GM12878 (cell line): ENCODE measurements around the gene DESI1. TPM values are rescaled to one million over a fixed set of nuclear protein-coding genes. Genes with fewer than 3 reads are reported as not detected.

ENCODE experiments used
- ATAC-seq: fragments of 200-7000 bp; cut with Tn5 transposase; 3 replicates; pipeline ENCODE4 v1.9.1; 2020; ENCODE audit warnings: mild to moderate bottlenecking, moderate library complexity
- BruUV-seq: library from RNA; stranded (reverse); fragments of 400-500 nt; replicated peaks from 2 replicates; lab custom pipeline; 2021; lab: Mats Ljungman, UMichigan
- CTCF ChIA-PET: fragments of 300-600 bp; sonication (Branson Sonifier 250); formaldehyde crosslinking; extraction: SDS; loops from one replicate; lab custom pipeline; 2021; ENCODE audit warnings: inconsistent platforms; lab: Yijun Ruan, JAX
- POLR2A ChIA-PET: fragments of 350-600 bp; formaldehyde crosslinking; extraction: SDS; loops from one replicate; lab custom pipeline; 2021; ENCODE audit warnings: inconsistent platforms; lab: Charles Lee
- RAD21 ChIA-PET: fragments of 300-600 bp; sonication (Branson Sonifier 250); formaldehyde crosslinking; loops from one replicate; lab custom pipeline; 2023; ENCODE audit warnings: antibody characterized with exemption; ENCODE audit not compliant: unreplicated experiment; lab: Charles Lee
- SMC1A ChIA-PET: fragments of 300-600 bp; sonication (Branson Sonifier 250); formaldehyde crosslinking; loops from one replicate; lab custom pipeline; 2023; ENCODE audit not compliant: unreplicated experiment, uncharacterized antibody; lab: Charles Lee
- DNase-seq: peaks from one replicate; pipeline ENCODE4 v3.0.0-alpha.2; 2011; ENCODE audit warnings: low read depth, low spot score
- FAIRE-seq: peaks from 3 replicates; lab custom pipeline; 2011; peaks lifted over from hg19 to GRCh38; lab: Jason Lieb, UNC
- H2AFZ ChIP-seq: 2 replicates; pipeline ENCODE4 v1.6.0; 2011; ENCODE audit warnings: low read depth, low read length, control low read depth; ENCODE audit not compliant: control insufficient read depth
- H3K27ac ChIP-seq: 2 replicates; pipeline ENCODE4 v1.5.1; 2011; ENCODE audit warnings: control low read depth; ENCODE audit not compliant: control insufficient read depth, insufficient read depth
- H3K27me3 ChIP-seq, 2 experiments: replicated peaks in 1 of 2; 2 replicates each; pipeline versions ENCODE4 v1.6.0 to v1.6.1; 2011; ENCODE audit warnings: low read length in 1 of 2; ENCODE audit not compliant: control insufficient read depth in 2 of 2, insufficient read depth in 2 of 2
- H3K36me3 ChIP-seq, 2 experiments: 2 replicates each; pipeline ENCODE4 v1.5.1; 2011; ENCODE audit warnings: low read length in 1 of 2; ENCODE audit not compliant: control insufficient read depth in 2 of 2, insufficient read depth in 2 of 2
- H3K4me1 ChIP-seq: 2 replicates; pipeline ENCODE4 v1.6.1; 2011; ENCODE audit warnings: mild to moderate bottlenecking, low read length, moderate library complexity, mixed read lengths; ENCODE audit not compliant: control insufficient read depth, insufficient read depth
- H3K4me2 ChIP-seq: 2 replicates; pipeline ENCODE4 v1.6.0; 2011; ENCODE audit warnings: control low read depth; ENCODE audit not compliant: control insufficient read depth, insufficient read depth
- H3K4me3 ChIP-seq: fragments of 200-600 bp; sonication (generic); 2 replicates; pipeline ENCODE4 v1.5.1; 2016
- H3K79me2 ChIP-seq: 2 replicates; pipeline ENCODE4 v1.6.0; 2011; ENCODE audit warnings: low read length; ENCODE audit not compliant: control insufficient read depth, insufficient read depth
- H3K9ac ChIP-seq: 2 replicates; pipeline ENCODE4 v1.8.0; 2011; ENCODE audit warnings: low read length, control low read depth, mixed read lengths; ENCODE audit not compliant: control insufficient read depth, insufficient read depth
- H3K9me3 ChIP-seq: replicated peaks from 3 replicates; pipeline ENCODE4 v1.5.1; 2011; ENCODE audit warnings: mild to moderate bottlenecking, low read length; ENCODE audit not compliant: control insufficient read depth, insufficient read depth
- H4K20me1 ChIP-seq: 2 replicates; pipeline ENCODE4 v1.6.0; 2011; ENCODE audit not compliant: control insufficient read depth, insufficient read depth
- BCL11A ChIP-seq: IDR thresholded peaks from 2 replicates; pipeline ENCODE4 v1.6.1; 2011; ENCODE audit warnings: low read depth, low read length
- CEBPB ChIP-seq, 2 experiments: fragments of 150-350 bp in 1 of 2; IDR thresholded peaks; 2 replicates each; pipeline ENCODE4 v1.6.1; 2012 to 2014; ENCODE audit warnings: low read depth in 2 of 2, low read length in 2 of 2, borderline replicate concordance in 1 of 2, inconsistent platforms in 1 of 2
- CHD1 ChIP-seq: IDR thresholded peaks from 2 replicates; pipeline ENCODE4 v1.6.1; 2012; ENCODE audit warnings: low read depth, low read length, improper control_type of control experiment
- DPF2 ChIP-seq: fragments of 450-650 bp; IDR thresholded peaks from 2 replicates; pipeline ENCODE4 v1.6.1; 2017; ENCODE audit warnings: mild to moderate bottlenecking
- EED ChIP-seq: sonication (generic); IDR thresholded peaks from 2 replicates; pipeline ENCODE4 v1.6.1; 2016; ENCODE audit warnings: antibody characterized with exemption, low read depth
- ETV6 ChIP-seq, 2 experiments: fragments of 450-650 bp in 1 of 2; IDR thresholded peaks in 1 of 2; conservative IDR thresholded peaks in 1 of 2; 2 replicates each; pipeline ENCODE4 v1.6.1; 2014; ENCODE audit warnings: antibody characterized with exemption in 1 of 2, borderline replicate concordance in 1 of 2, low read depth in 1 of 2, mild to moderate bottlenecking in 1 of 2, moderate library complexity in 1 of 2
- HDAC6 ChIP-seq: fragments of 200-600 bp; sonication (generic); IDR thresholded peaks from one replicate; pipeline ENCODE4 v1.8.0; 2017; ENCODE audit warnings: antibody characterized with exemption; ENCODE audit not compliant: unreplicated experiment
- IKZF1 ChIP-seq: fragments of 450-650 bp; conservative IDR thresholded peaks from 2 replicates; pipeline ENCODE4 v1.6.1; 2017; ENCODE audit warnings: antibody characterized with exemption, mild to moderate bottlenecking
- IKZF2 ChIP-seq, 2 experiments: fragments of 450-650 bp; IDR thresholded peaks; 2 replicates each; pipeline ENCODE4 v1.6.1; 2017; ENCODE audit warnings: mild to moderate bottlenecking in 2 of 2, moderate library complexity in 2 of 2
- MXI1 ChIP-seq: fragments of 150-350 bp; IDR thresholded peaks from 2 replicates; pipeline ENCODE4 v1.6.1; 2011; ENCODE audit warnings: low read depth, mild to moderate bottlenecking, inconsistent platforms, low read length, improper control_type of control experiment
- MYB ChIP-seq: fragments of 150-350 bp; IDR thresholded peaks from 2 replicates; pipeline ENCODE4 v1.6.1; 2014; ENCODE audit warnings: mild to moderate bottlenecking, low read depth, low read length, borderline replicate concordance
- SMAD1 ChIP-seq: fragments of 450-650 bp; IDR thresholded peaks from 2 replicates; pipeline ENCODE4 v1.6.1; 2018; ENCODE audit warnings: mild to moderate bottlenecking, low read depth; ENCODE audit not compliant: partially characterized antibody
- SP1 ChIP-seq: IDR thresholded peaks from one replicate; pipeline ENCODE4 v1.6.1; 2011; ENCODE audit warnings: low read depth, low read length
- STAT3 ChIP-seq: IDR thresholded peaks from 2 replicates; pipeline ENCODE4 v1.6.1; 2011; ENCODE audit warnings: low read depth, low read length, improper control_type of control experiment
- YY1 ChIP-seq: IDR thresholded peaks from 2 replicates; pipeline ENCODE4 v1.6.1; 2011; ENCODE audit warnings: low read depth, mild to moderate bottlenecking, low read length
- WGBS: methylation state at CpG from one replicate; pipeline ENCODE4 v1.1.6; 2016; ENCODE audit warnings: low lambda C conversion rate; ENCODE audit not compliant: insufficient replicate concordance, insufficient coverage; ENCODE audit errors: missing lambda C conversion rate; 5-methylcytosine and 5-hydroxymethylcytosine counted together
- in situ Hi-C: fragments of 300-500 bp; cut with MboI; formaldehyde crosslinking; loops from 9 replicates; pipeline ENCODE4 v1.14.3; 2018; ENCODE audit warnings: mixed read lengths
- intact Hi-C: fragments of 100-400 bp; cut with micrococcal nuclease; formaldehyde crosslinking; loops from one replicate; pipeline ENCODE4 v1.14.2; 2022; ENCODE audit not compliant: unreplicated experiment
- polyA plus RNA-seq, 11 experiments: library from polyadenylated mRNA; depleted of rRNA in 4 of 11; unstranded in 6 of 11; stranded (reverse) in 5 of 11; fragments of >200 nt; fragmentation: Nextera tagmentation in 4 of 11; fragmentation: Illumina TruSeq in 1 of 11; extraction: Ambion mirVana in 4 of 11; extraction: Trizol in 1 of 11; gene quantifications; 1 replicate in 1 of 11; 2 replicates in 10 of 11; pipeline versions ENCODE4 v1.2.1 to v1.2.3, GENCODE V29; 2011 to 2016; ENCODE audit warnings: inconsistent platforms in 2 of 11, missing spikeins in 2 of 11, low read depth in 1 of 11
- total RNA-seq, 4 experiments: library from RNA; depleted of rRNA in 3 of 4; stranded (reverse); fragments of >200 nt in 3 of 4; fragmentation: Illumina TruSeq in 1 of 4; extraction: Trizol in 1 of 4; gene quantifications; 2 replicates each; pipeline versions ENCODE4 v1.2.1 to v1.2.3, GENCODE V29; 2013 to 2021
- TF ChIP-seq, protein P1 (sequence below): IDR thresholded peaks from 2 replicates; pipeline ENCODE4 v1.6.1; 2012; ENCODE audit warnings: low read depth, low read length, improper control_type of control experiment
- TF ChIP-seq, protein P2 (sequence below), 3 experiments: IDR thresholded peaks in 2 of 3; conservative IDR thresholded peaks in 1 of 3; 2 replicates each; pipeline ENCODE4 v1.5.1; 2011; ENCODE audit warnings: low read depth in 3 of 3, low read length in 3 of 3, mild to moderate bottlenecking in 3 of 3, control low read depth in 2 of 3, moderate library complexity in 2 of 3, inconsistent platforms in 1 of 3, mixed read lengths in 1 of 3; ENCODE audit not compliant: control insufficient read depth in 2 of 3, insufficient read depth in 1 of 3; ENCODE audit errors: extremely low read depth in 1 of 3
- TF ChIP-seq, protein P3 (sequence below): IDR thresholded peaks from 2 replicates; pipeline ENCODE4 v1.6.1; 2011; ENCODE audit warnings: borderline replicate concordance, low read depth, mild to moderate bottlenecking, moderate library complexity, low read length; ENCODE audit not compliant: insufficient read depth, poor library complexity, severe bottlenecking

The DESI1 gene
- total and polyA plus RNA-seq, 10 of the 15 experiments (the other 5 are each of a cell fraction or from before 2014, with no cell fraction given): 8.0 to 76.8 (median 40.6) TPM

DNA sequence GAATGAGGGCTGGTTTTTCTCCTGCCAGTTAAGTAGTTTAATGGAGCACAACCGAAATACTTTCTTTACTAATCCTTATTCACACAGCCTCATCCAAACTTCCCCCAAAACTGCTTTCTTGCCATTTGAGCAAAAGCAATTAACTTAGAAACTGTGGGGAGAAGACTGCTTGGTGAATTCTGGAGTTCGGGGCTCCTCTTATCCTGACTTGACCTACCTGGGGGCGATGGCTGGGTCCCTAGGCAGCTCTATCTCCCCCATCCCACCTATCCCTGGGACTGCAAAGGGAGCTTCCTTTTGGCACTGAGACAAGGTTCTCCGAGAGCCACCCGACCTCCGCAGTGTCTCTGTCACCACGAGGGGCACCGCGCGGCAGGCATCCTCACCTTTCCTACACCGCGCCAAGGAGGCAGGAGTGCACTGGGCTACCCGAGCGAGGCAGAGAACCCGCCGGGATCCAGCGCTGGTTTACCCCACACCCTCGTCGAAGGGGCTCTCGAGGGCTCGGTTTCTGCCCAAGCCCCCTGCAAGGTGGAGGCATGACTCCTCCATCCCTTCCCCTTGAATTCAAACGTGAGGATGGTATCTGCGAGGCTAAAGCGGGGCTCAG lies 759 bp downstream of the DESI1 start:
- no peak for DNase-seq
- peak; percentile 54 for ATAC-seq
- POLR2A ChIA-PET: interaction anchor here (0.6 to 4.7 kb wide), 12 partner anchors 16 to 995 kb away, joined by 3 to 74 read pairs (median 5); partner anchors contain the start of genes PMM1, POLR3H, TEF and TOB2
- BruUV-seq: no TSS peak
- peak overlapping the region; percentile 88 for H3K27ac ChIP-seq
- H4K20me1 ChIP-seq: peaks cover 4% of the 10 kb centered on the region; the same call in 1 of the 2 replicates
- intact Hi-C loops (loop anchor here (1.0 to 2.0 kb wide), 2 partner anchors 30 to 43 kb away; no protein-coding TSS in a partner anchor), in situ Hi-C loops (no loop called here)
- H3K4me1 ChIP-seq: peaks cover 5% of the 10 kb centered on the region
- H3K9me3 ChIP-seq: no peaks in the 10 kb centered on the region
- H3K36me3 ChIP-seq: peaks cover under 1 to 2% of the 10 kb centered on the region in 2 experiments; a peak in 3 of 4 replicates
- H3K27me3 ChIP-seq: no peaks in the 10 kb centered on the region
- WGBS: 1% methylated on average over 24 of the region's 24 CpGs
- H3K4me3 ChIP-seq: peak overlapping the region; percentile 95
- FAIRE-seq: no peak
- SMC1A ChIA-PET: interaction anchor here (0.5 to 2.1 kb wide), 8 partner anchors 16 to 183 kb away, joined by 3 to 8 read pairs (median 3); partner anchors contain the start of gene POLR3H
- no peak overlapping the region; the same call in 1 of the 2 replicates for H2AFZ ChIP-seq
- peak overlapping the region; percentile 89 for H3K4me2 ChIP-seq
- H3K9ac ChIP-seq: peak overlapping the region; percentile 90
- RAD21 ChIA-PET: interaction anchor here (0.9 to 1.9 kb wide), 9 partner anchors 16 to 305 kb away, joined by 3 to 24 read pairs (median 5); partner anchors contain the start of genes PMM1 and POLR3H
- H3K79me2 ChIP-seq: peaks cover 59% of the 10 kb centered on the region
- CTCF ChIA-PET: interaction anchor here (1.1 to 4.8 kb wide), 6 partner anchors 16 to 321 kb away, joined by 3 to 29 read pairs (median 10); partner anchors contain the start of genes PMM1 and POLR3H
- TF ChIP-seq CHD1 (0 out of 2 replicates have a peak, but pooled peaks have one; percentile 39), SMAD1 (no peak), CEBPB (IDR thresholded peaks at IDR 0.05; ENCODE audit: borderline replicate concordance in 1 of 2, low read depth in 2 of 2, low read length in 2 of 2) (no peak), DPF2 (no peak), IKZF2 (IDR thresholded peaks at IDR 0.05) (0 out of 4 replicates have a peak, but pooled peaks of 1 of the 2 experiments have one; percentile 22), STAT3 (no peak), MYB (no peak), SP1 (no peak), EED (0 out of 2 replicates have a peak, but pooled peaks have one; percentile 17), HDAC6 (no peak), MXI1 (peak; percentile 23; the same call in 1 of the 2 replicates), YY1 (no peak), BCL11A (no peak), IKZF1 (peak; percentile 51; the same call in 1 of the 2 replicates), ETV6 (conservative IDR thresholded peaks at IDR 0.05 in 1 of 2, IDR thresholded peaks at IDR 0.05 in 1 of 2; ENCODE audit: borderline replicate concordance in 1 of 2, low read depth in 1 of 2) (no peak)
- TF ChIP-seq, protein P1, sequence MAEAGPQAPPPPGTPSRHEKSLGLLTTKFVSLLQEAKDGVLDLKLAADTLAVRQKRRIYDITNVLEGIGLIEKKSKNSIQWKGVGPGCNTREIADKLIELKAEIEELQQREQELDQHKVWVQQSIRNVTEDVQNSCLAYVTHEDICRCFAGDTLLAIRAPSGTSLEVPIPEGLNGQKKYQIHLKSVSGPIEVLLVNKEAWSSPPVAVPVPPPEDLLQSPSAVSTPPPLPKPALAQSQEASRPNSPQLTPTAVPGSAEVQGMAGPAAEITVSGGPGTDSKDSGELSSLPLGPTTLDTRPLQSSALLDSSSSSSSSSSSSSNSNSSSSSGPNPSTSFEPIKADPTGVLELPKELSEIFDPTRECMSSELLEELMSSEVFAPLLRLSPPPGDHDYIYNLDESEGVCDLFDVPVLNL: no peak
- TF ChIP-seq, protein P2, sequence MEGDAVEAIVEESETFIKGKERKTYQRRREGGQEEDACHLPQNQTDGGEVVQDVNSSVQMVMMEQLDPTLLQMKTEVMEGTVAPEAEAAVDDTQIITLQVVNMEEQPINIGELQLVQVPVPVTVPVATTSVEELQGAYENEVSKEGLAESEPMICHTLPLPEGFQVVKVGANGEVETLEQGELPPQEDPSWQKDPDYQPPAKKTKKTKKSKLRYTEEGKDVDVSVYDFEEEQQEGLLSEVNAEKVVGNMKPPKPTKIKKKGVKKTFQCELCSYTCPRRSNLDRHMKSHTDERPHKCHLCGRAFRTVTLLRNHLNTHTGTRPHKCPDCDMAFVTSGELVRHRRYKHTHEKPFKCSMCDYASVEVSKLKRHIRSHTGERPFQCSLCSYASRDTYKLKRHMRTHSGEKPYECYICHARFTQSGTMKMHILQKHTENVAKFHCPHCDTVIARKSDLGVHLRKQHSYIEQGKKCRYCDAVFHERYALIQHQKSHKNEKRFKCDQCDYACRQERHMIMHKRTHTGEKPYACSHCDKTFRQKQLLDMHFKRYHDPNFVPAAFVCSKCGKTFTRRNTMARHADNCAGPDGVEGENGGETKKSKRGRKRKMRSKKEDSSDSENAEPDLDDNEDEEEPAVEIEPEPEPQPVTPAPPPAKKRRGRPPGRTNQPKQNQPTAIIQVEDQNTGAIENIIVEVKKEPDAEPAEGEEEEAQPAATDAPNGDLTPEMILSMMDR (IDR thresholded peaks at IDR 0.05 in 2 of 3, conservative IDR thresholded peaks at IDR 0.05 in 1 of 3; ENCODE audit: control insufficient read depth in 2 of 3, extremely low read depth in 1 of 3, insufficient read depth in 1 of 3, low read depth in 3 of 3, low read length in 3 of 3): peak in 1 of 3 experiments; percentile 13; a peak in 1 of 6 replicates
- TF ChIP-seq, protein P3, sequence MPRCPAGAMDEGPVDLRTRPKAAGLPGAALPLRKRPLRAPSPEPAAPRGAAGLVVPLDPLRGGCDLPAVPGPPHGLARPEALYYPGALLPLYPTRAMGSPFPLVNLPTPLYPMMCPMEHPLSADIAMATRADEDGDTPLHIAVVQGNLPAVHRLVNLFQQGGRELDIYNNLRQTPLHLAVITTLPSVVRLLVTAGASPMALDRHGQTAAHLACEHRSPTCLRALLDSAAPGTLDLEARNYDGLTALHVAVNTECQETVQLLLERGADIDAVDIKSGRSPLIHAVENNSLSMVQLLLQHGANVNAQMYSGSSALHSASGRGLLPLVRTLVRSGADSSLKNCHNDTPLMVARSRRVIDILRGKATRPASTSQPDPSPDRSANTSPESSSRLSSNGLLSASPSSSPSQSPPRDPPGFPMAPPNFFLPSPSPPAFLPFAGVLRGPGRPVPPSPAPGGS: no peak
